Fibroblast of skin of left biceps (primary cell): Measurements from ENCODE around the gene TMEM181.
"Not testable (repeated sequence)": the region's sequence is repeated elsewhere in the genome, so short reads cannot be mapped to it uniquely, and the experiment has no call there.

Experiments used
- DNase-seq, 2 experiments: peaks; one replicate each; pipeline ENCODE4 v3.0.0-alpha.2; 2013; ENCODE audit warnings: low read depth in 2 of 2

Gene TMEM181

GRCh38 chr6:158536891-158537798, 22.7 kb upstream of the TMEM181 start:
- DNase-seq = no peak

GRCh38 chr6:158538741-158539140, 21.1 kb upstream of the TMEM181 start:
- DNase-seq = no peak

- no peak for DNase-seq
Measured at GRCh38 chr6:158539413-158539812, 20.5 kb upstream of the TMEM181 start.

GRCh38 chr6:158539881-158540280, 20.0 kb upstream of the TMEM181 start:
- no peak for DNase-seq

- no peak for DNase-seq
Measured at GRCh38 chr6:158543606-158544185, 16.2 kb upstream of the TMEM181 start.

- no peak for DNase-seq
Measured at GRCh38 chr6:158544428-158544827, 15.5 kb upstream of the TMEM181 start.

- no peak for DNase-seq
Measured at GRCh38 chr6:158545043-158545966, 14.6 kb upstream of the TMEM181 start.

GRCh38 chr6:158548418-158549161, 11.3 kb upstream of the TMEM181 start:
- no peak for DNase-seq

GRCh38 chr6:158552055-158552795, 7.7 kb upstream of the TMEM181 start:
- DNase-seq = no peak

GRCh38 chr6:158552796-158553138, 7.1 kb upstream of the TMEM181 start:
- DNase-seq = no peak

GRCh38 chr6:158554611-158555361, 5.1 kb upstream of the TMEM181 start:
- DNase-seq = no peak

GRCh38 chr6:158556113-158556512, 3.8 kb upstream of the TMEM181 start:
- no peak for DNase-seq

GRCh38 chr6:158557110-158557509, 2.8 kb upstream of the TMEM181 start:
- not testable (repeated sequence) for DNase-seq

- DNase-seq = no peak
Measured at GRCh38 chr6:158557927-158558326, 2.0 kb upstream of the TMEM181 start.

- DNase-seq = no peak
Measured at GRCh38 chr6:158558415-158559306, 1.2 kb upstream of the TMEM181 start.

- DNase-seq = no peak
Measured at GRCh38 chr6:158559338-158559894, 475 bp upstream of the TMEM181 start.

GRCh38 chr6:158560836-158561320, 987 bp downstream of the TMEM181 start:
- DNase-seq = no peak

GRCh38 chr6:158561321-158561884, 1.5 kb downstream of the TMEM181 start:
- no peak for DNase-seq
